ENCODE measurements around the gene RAB26. TPM values are rescaled to one million over a fixed set of nuclear protein-coding genes. Genes with fewer than 3 reads are reported as not detected.

RAB26 gene
- total and polyA plus RNA-seq, 4 donors, result 0.51 to 4.8 (median 2.5) TPM; not detected in 1

- Histone ChIP-seq H3K4me1 (ENCODE audit: control insufficient read depth in 1 of 2, insufficient read depth in 2 of 2, low read length in 2 of 2) (no peaks in the 10 kb centered on the region), H3K9me3 (ENCODE audit: control insufficient read depth, low read length) (no peaks in the 10 kb centered on the region), H3K4me3 (ENCODE audit: low read length in 2 of 2) (no peak overlapping the region), H3K27me3 (ENCODE audit: control insufficient read depth in 1 of 2, insufficient read depth in 2 of 2, low read length in 1 of 2) (no peaks in the 10 kb centered on the region), H3K36me3 (ENCODE audit: control insufficient read depth in 1 of 2, insufficient read depth in 2 of 2, low read length in 1 of 2) (no peaks in the 10 kb centered on the region), H3K27ac (ENCODE audit: low read depth in 1 of 2, low read length in 2 of 2) (no peak overlapping the region)
- DNase-seq, result no peak
- WGBS, 2 donors, result 94 to 95% methylated on average over 27 to 30 of the region's 30 CpGs
- intact Hi-C loops (cut with DNase I), result no loop called here
- no peak for ATAC-seq (ENCODE audit: low FRiP score)
These were observed 35.2 kb downstream of the RAB26 start for GRCh38 chr16:2183671-2184070.

GRCh38 chr16:2184346-2184745, 35.9 kb downstream of the RAB26 start:
- ATAC-seq (ENCODE audit: low FRiP score) (no peak), DNase-seq (no peak)
- no peak overlapping the region for H3K4me3 ChIP-seq (ENCODE audit: low read length in 2 of 2)
- no peak overlapping the region for H3K27ac ChIP-seq (ENCODE audit: low read depth in 1 of 2, low read length in 2 of 2)
- intact Hi-C loops (cut with DNase I), result no loop called here
- WGBS, 2 donors, result 85 to 86% methylated on average over 19 of the region's 19 CpGs
- no peaks in the 10 kb centered on the region for H3K36me3 ChIP-seq (ENCODE audit: control insufficient read depth in 1 of 2, insufficient read depth in 2 of 2, low read length in 1 of 2)
- no peaks in the 10 kb centered on the region for H3K9me3 ChIP-seq (ENCODE audit: control insufficient read depth, low read length)
- no peaks in the 10 kb centered on the region for H3K27me3 ChIP-seq (ENCODE audit: control insufficient read depth in 1 of 2, insufficient read depth in 2 of 2, low read length in 1 of 2)
- no peaks in the 10 kb centered on the region for H3K4me1 ChIP-seq (ENCODE audit: control insufficient read depth in 1 of 2, insufficient read depth in 2 of 2, low read length in 2 of 2)

- H3K27me3 ChIP-seq (ENCODE audit: control insufficient read depth in 1 of 2, insufficient read depth in 2 of 2, low read length in 1 of 2), result no peaks in the 10 kb centered on the region
- no peaks in the 10 kb centered on the region for H3K9me3 ChIP-seq (ENCODE audit: control insufficient read depth, low read length)
- H3K4me3 ChIP-seq (ENCODE audit: low read length in 2 of 2), result no peak overlapping the region
- H3K27ac ChIP-seq (ENCODE audit: low read depth in 1 of 2, low read length in 2 of 2), result no peak overlapping the region
- DNase-seq (no peak), ATAC-seq (ENCODE audit: low FRiP score) (no peak)
- WGBS, 2 donors, result 86% methylated on average over 19 to 20 of the region's 20 CpGs
- H3K4me1 ChIP-seq (ENCODE audit: control insufficient read depth in 1 of 2, insufficient read depth in 2 of 2, low read length in 2 of 2), result no peaks in the 10 kb centered on the region
- intact Hi-C loops (cut with DNase I), result no loop called here
- no peaks in the 10 kb centered on the region for H3K36me3 ChIP-seq (ENCODE audit: control insufficient read depth in 1 of 2, insufficient read depth in 2 of 2, low read length in 1 of 2)
These were observed 36.5 kb downstream of the RAB26 start for GRCh38 chr16:2184962-2185361.

DNA sequence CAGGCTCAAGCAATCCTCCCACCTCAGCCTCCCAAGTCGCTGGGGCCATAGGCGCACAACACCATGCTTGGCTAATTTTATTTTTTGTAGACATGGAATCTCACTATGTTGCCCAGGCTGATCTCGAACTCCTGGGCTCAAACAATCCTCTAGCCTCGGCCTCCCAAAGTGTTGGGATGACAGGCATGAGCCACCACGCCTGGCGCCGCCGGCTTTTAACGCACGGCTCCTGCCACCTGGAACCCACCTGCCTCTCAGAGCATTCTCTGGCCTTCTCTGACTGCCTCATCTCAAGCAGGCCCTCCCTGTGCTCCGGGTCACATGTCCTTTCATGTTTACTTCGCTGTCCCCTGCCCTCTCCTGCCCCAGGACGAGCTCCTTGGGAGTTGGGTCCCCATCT, 37.6 kb downstream of the RAB26 start:
- H3K4me1 ChIP-seq (ENCODE audit: control insufficient read depth in 1 of 2, insufficient read depth in 2 of 2, low read length in 2 of 2), result no peaks in the 10 kb centered on the region
- DNase-seq, result no peak
- WGBS, 2 donors, result 86 to 88% methylated on average over 13 of the region's 13 CpGs
- H3K9me3 ChIP-seq (ENCODE audit: control insufficient read depth, low read length), result no peaks in the 10 kb centered on the region
- no peak for ATAC-seq (ENCODE audit: low FRiP score)
- H3K27me3 ChIP-seq (ENCODE audit: control insufficient read depth in 1 of 2, insufficient read depth in 2 of 2, low read length in 1 of 2), result no peaks in the 10 kb centered on the region
- H3K36me3 ChIP-seq (ENCODE audit: control insufficient read depth in 1 of 2, insufficient read depth in 2 of 2, low read length in 1 of 2), result no peaks in the 10 kb centered on the region
- intact Hi-C loops (cut with DNase I), result no loop called here
- H3K27ac ChIP-seq (ENCODE audit: low read depth in 1 of 2, low read length in 2 of 2), result no peak overlapping the region
- H3K4me3 ChIP-seq (ENCODE audit: low read length in 2 of 2), result no peak overlapping the region

- intact Hi-C loops (cut with DNase I), result no loop called here
- no peak for DNase-seq
- no peaks in the 10 kb centered on the region for H3K4me1 ChIP-seq (ENCODE audit: control insufficient read depth in 1 of 2, insufficient read depth in 2 of 2, low read length in 2 of 2)
- H3K27ac ChIP-seq (ENCODE audit: low read depth in 1 of 2, low read length in 2 of 2), result no peak overlapping the region
- H3K36me3 ChIP-seq (ENCODE audit: control insufficient read depth in 1 of 2, insufficient read depth in 2 of 2, low read length in 1 of 2), result no peaks in the 10 kb centered on the region
- no peak overlapping the region for H3K4me3 ChIP-seq (ENCODE audit: low read length in 2 of 2)
- H3K27me3 ChIP-seq (ENCODE audit: control insufficient read depth in 1 of 2, insufficient read depth in 2 of 2, low read length in 1 of 2), result no peaks in the 10 kb centered on the region
- H3K9me3 ChIP-seq (ENCODE audit: control insufficient read depth, low read length), result no peaks in the 10 kb centered on the region
- ATAC-seq (ENCODE audit: low FRiP score), result no peak
- WGBS, 2 donors, result 90 to 91% methylated on average over 19 to 20 of the region's 20 CpGs
These were observed 38.1 kb downstream of the RAB26 start for GRCh38 chr16:2186505-2186904.

GRCh38 chr16:2187212-2187611, 38.8 kb downstream of the RAB26 start:
- ATAC-seq (ENCODE audit: low FRiP score) (no peak), DNase-seq (no peak)
- H3K4me3 ChIP-seq (ENCODE audit: low read length in 2 of 2), result no peak overlapping the region
- 82 to 83% methylated on average over 17 of the region's 17 CpGs for WGBS, 2 donors
- no peaks in the 10 kb centered on the region for H3K4me1 ChIP-seq (ENCODE audit: control insufficient read depth in 1 of 2, insufficient read depth in 2 of 2, low read length in 2 of 2)
- H3K27me3 ChIP-seq (ENCODE audit: control insufficient read depth in 1 of 2, insufficient read depth in 2 of 2, low read length in 1 of 2), result no peaks in the 10 kb centered on the region
- H3K9me3 ChIP-seq (ENCODE audit: control insufficient read depth, low read length), result no peaks in the 10 kb centered on the region
- intact Hi-C loops (cut with DNase I), result no loop called here
- H3K27ac ChIP-seq (ENCODE audit: low read depth in 1 of 2, low read length in 2 of 2), result no peak overlapping the region
- no peaks in the 10 kb centered on the region for H3K36me3 ChIP-seq (ENCODE audit: control insufficient read depth in 1 of 2, insufficient read depth in 2 of 2, low read length in 1 of 2)

GRCh38 chr16:2188395-2188794, 40.0 kb downstream of the RAB26 start:
- DNase-seq (no peak), ATAC-seq (ENCODE audit: low FRiP score) (no peak)
- H3K9me3 ChIP-seq (ENCODE audit: control insufficient read depth, low read length), result no peaks in the 10 kb centered on the region
- no peaks in the 10 kb centered on the region for H3K27me3 ChIP-seq (ENCODE audit: control insufficient read depth in 1 of 2, insufficient read depth in 2 of 2, low read length in 1 of 2)
- H3K4me1 ChIP-seq (ENCODE audit: control insufficient read depth in 1 of 2, insufficient read depth in 2 of 2, low read length in 2 of 2), result no peaks in the 10 kb centered on the region
- H3K27ac ChIP-seq (ENCODE audit: low read depth in 1 of 2, low read length in 2 of 2), result no peak overlapping the region
- H3K4me3 ChIP-seq (ENCODE audit: low read length in 2 of 2), result no peak overlapping the region
- H3K36me3 ChIP-seq (ENCODE audit: control insufficient read depth in 1 of 2, insufficient read depth in 2 of 2, low read length in 1 of 2), result no peaks in the 10 kb centered on the region
- WGBS, 2 donors, result 91 to 94% methylated on average over 8 of the region's 8 CpGs
- intact Hi-C loops (cut with DNase I), result no loop called here

DNA sequence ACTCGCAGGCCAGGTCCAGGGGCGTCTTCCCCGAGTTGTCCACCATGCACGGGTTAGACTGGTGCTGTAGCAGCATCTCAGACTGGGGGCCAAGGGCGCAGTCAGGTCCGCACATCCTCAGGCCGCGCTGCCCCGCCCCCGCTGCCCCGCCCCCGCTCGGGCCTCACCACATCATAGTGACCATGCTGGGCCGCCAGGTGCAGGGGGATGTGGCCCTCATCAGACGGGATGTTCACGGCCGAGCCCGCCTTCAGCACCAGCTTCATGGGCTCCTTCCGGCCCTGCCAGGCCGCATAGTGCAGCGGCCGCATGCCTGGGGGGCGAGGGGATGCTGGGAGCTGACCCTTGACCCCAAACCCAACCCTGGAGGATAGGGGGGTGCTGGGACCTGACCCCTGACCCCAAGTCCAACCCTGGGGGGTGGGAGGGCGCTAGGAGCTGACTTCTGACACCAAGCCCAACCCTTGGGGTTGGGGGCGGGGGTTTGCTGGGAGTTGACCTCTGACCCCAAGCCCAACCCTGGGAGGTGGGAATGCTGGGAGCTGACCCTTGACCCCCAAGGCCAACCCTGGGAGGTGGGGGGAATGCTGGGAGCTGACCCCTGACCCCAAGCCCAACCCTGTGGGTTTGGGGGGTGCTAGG, 40.9 kb downstream of the RAB26 start:
- H3K36me3 ChIP-seq (ENCODE audit: control insufficient read depth in 1 of 2, insufficient read depth in 2 of 2, low read length in 1 of 2), result no peaks in the 10 kb centered on the region
- intact Hi-C loops (cut with DNase I), result no loop called here
- H3K9me3 ChIP-seq (ENCODE audit: control insufficient read depth, low read length), result no peaks in the 10 kb centered on the region
- WGBS, 2 donors, result 86 to 88% methylated on average over 25 of the region's 25 CpGs
- H3K4me1 ChIP-seq (ENCODE audit: control insufficient read depth in 1 of 2, insufficient read depth in 2 of 2, low read length in 2 of 2), result no peaks in the 10 kb centered on the region
- DNase-seq (no peak), ATAC-seq (ENCODE audit: low FRiP score) (no peak)
- H3K27me3 ChIP-seq (ENCODE audit: control insufficient read depth in 1 of 2, insufficient read depth in 2 of 2, low read length in 1 of 2), result no peaks in the 10 kb centered on the region
- H3K4me3 ChIP-seq (ENCODE audit: low read length in 2 of 2), result no peak overlapping the region
- no peak overlapping the region for H3K27ac ChIP-seq (ENCODE audit: low read depth in 1 of 2, low read length in 2 of 2)

DNA sequence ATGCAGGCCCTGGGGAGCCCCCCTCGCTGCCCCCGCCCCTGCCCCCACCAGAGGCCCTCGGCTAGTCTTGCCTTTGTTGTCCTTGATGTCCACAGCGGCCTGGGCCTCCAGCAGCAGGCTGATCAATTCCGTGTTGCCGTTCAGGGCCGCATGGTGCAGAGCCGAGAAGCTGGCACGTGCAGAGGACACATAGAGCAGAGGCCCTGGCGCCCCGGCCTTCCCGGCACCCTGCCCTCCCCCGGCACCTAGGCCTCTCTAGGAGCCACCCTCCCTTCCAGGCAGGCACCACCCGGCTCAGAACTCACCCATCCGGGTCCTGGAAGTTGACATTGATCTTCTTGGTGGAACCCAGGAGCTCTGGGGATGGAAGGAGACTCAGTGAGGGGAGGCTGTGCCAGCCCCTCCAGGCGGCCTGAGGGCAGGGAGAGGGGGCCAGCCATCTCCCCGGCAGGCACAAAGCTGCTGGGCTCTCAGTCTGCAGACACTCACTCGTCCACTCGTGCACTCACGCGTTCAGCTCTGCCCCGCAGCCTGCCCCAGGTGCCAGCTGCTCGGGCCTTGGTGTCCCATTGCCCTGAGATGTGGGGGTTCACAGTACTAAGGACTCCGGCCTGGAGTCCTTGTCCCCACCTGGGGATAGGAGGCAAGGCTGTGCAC, 41.7 kb downstream of the RAB26 start:
- no peaks in the 10 kb centered on the region for H3K4me1 ChIP-seq (ENCODE audit: control insufficient read depth in 1 of 2, insufficient read depth in 2 of 2, low read length in 2 of 2)
- H3K9me3 ChIP-seq (ENCODE audit: control insufficient read depth, low read length), result no peaks in the 10 kb centered on the region
- ATAC-seq (ENCODE audit: low FRiP score), result no peak
- WGBS, 2 donors, result 78 to 81% methylated on average over 24 of the region's 24 CpGs
- intact Hi-C loops (cut with DNase I), result no loop called here
- no peak overlapping the region for H3K4me3 ChIP-seq (ENCODE audit: low read length in 2 of 2)
- no peaks in the 10 kb centered on the region for H3K36me3 ChIP-seq (ENCODE audit: control insufficient read depth in 1 of 2, insufficient read depth in 2 of 2, low read length in 1 of 2)
- no peak for DNase-seq
- no peak overlapping the region for H3K27ac ChIP-seq (ENCODE audit: low read depth in 1 of 2, low read length in 2 of 2)
- no peaks in the 10 kb centered on the region for H3K27me3 ChIP-seq (ENCODE audit: control insufficient read depth in 1 of 2, insufficient read depth in 2 of 2, low read length in 1 of 2)

Data from aorta (tissue), 5 donors.